A549 treated with ZK216348 at 1 μM for 4 hours (cell line): ENCODE results near the gene FAN1. TPM values are rescaled to one million over a fixed set of nuclear protein-coding genes. Genes with fewer than 3 reads are reported as not detected.

Source experiments
- total RNA-seq: library from RNA; stranded (reverse); fragments of 200-300 nt; extraction: Qiagen RNA extraction; gene quantifications from 5 replicates; pipeline ENCODE4 v1.2.3, GENCODE V29; 2022; ENCODE audit warnings: low read depth

The FAN1 gene
- total RNA-seq, result 10.0 to 13.9 TPM (median 13.1 TPM) in 5 replicates

DNA sequence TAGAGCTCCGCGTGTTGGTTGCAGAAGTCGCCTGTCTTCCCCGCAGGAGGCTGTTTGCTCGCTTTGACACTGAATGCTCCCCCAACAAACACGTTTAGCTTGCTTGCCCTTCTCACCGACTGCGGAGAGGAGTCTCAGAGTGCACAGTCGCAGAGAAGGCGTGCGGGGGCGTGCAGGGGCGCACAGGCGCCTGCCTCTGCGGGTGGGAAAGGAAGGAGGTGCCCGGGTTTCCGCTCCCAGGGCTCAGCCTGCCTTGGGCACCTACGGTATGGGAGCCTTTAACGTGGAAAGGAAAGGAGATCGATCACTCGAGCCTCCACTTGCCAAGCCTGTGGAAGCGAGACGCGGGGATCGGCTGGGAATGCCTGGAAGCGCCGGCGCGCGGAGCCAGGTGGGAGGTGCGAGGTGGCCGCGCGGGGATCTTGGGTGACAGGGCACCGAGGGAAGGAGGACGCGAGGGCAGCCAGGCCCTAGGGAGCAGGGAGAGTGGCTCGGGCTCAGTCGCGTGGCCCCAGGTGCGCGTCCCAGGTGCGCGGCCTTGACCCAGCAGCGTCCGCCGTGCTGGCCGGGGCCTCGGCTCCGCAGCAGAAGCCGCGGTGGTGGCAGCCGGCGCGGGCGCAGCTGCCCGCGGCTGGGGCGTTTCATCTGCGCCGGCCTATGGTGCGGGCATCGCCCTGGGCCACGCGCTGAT lies at the start of gene FAN1:
FAN1 (plus strand) TSS at position 419 of the 691 bp plus-strand sequence. CDS start 749 bp downstream, outside the sequence.

DNA sequence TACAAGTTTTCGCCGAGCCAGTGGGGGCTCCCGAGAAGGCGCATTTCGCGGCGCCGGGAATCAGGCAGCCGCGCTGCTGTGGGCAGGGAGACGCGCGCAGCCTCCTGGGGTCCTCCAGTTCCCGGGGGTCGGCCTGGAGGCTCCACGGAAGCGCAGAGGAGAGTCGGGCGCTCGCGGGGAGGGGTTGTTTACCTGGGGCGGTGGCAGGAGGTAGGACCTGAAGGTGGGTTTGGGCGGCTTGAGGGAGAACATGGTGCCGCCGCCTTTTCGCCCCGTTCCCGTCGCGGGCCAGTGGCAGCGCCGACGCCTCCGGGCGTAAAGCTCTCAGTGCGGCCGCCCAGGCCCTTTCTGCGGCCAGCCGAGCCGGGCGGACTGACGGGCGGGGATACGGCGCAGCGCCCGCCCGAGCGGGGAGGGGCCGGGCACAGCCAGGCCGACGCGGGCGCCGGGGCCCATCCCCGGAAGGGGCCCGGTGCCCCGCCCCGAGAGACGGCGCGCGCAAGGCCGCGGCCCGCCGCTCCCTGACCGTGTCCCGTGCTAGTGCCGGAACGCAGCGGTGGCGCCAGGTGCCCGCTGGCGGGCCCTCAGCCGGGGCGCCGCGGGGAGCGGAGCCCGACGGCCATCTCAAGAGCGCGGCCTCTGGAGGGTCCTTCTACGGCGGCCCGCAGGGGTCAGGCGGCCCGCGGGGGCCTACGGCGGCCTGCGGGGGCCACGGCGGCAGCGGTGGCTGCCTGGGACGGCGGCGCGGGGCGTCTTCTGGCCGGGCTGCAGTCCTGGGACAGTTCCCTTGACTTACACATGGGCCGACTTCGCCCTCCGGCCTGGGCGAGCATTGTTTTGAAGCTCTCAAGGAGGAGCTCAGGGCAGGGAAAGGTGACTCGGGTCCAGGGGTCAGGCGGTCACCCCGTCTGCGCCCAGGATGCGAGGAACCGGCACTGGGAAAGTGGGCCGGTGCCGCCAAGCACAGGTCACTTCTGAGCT lies 87.8 kb downstream of the FAN1 start, which contains the start of gene MTMR10:
MTMR10 (minus strand) TSS at position 374 of the 981 bp plus-strand sequence; CDS start at position 252, 122 bp downstream.

Other genes starting within 250 kb of the FAN1 start
- 9.1 to 17.8 TPM (median 15.6 TPM) in 5 replicates for gene MTMR10, start 87.7 kb downstream of the FAN1 start, total RNA-seq
- gene TRPM1, start 197.8 kb downstream of the FAN1 start, total RNA-seq, result not detected in 5 replicates